Measurements from ENCODE around the gene PRG3. TPM values are rescaled to one million over a fixed set of nuclear protein-coding genes. Genes with fewer than 3 reads are reported as not detected.

The PRG3 gene
- total and polyA plus RNA-seq, 2 of the 13 experiments (the other 11 are each of a cell fraction or from before 2014, with no cell fraction given) = not detected

GRCh38 chr11:57359396-57359795 is 21.6 kb downstream of the PRG3 start (continued):
- no peak for TF ChIP-seq ZNF558 (CRISPR knock-in tag; IDR thresholded peaks at IDR 0.05; ENCODE audit: borderline replicate concordance)
- no peak for TF ChIP-seq ZFP36L1 (CRISPR knock-in tag; IDR thresholded peaks at IDR 0.05)
- TF ChIP-seq BCL6 (CRISPR knock-in tag; IDR thresholded peaks at IDR 0.05) = no peak
- TF ChIP-seq ZNF34 (CRISPR knock-in tag; IDR thresholded peaks at IDR 0.05; ENCODE audit: borderline replicate concordance) = no peak
- no peak for TF ChIP-seq RBM22 (optimal IDR thresholded peaks at IDR 0.05; ENCODE audit: low read length)
- TF ChIP-seq IKZF5 (CRISPR knock-in tag; IDR thresholded peaks at IDR 0.05) = no peak
- no peak for TF ChIP-seq TFDP2 (CRISPR knock-in tag; IDR thresholded peaks at IDR 0.05)
- no peak for TF ChIP-seq ZNF503 (CRISPR knock-in tag; IDR thresholded peaks at IDR 0.05)

- TF ChIP-seq MLLT10 (CRISPR knock-in tag; IDR thresholded peaks at IDR 0.05) = no peak
- H3K27me3 ChIP-seq (ENCODE audit: control insufficient read depth in 1 of 2, insufficient read depth in 2 of 2, low read length in 2 of 2) = peaks cover 0 to 8% of the 10 kb centered on the region in 2 experiments; a peak in 2 of 5 replicates
- no TSS peak for BruUV-seq (replicated peaks)
- H3K79me2 ChIP-seq (ENCODE audit: insufficient read depth, low read length) = no peaks in the 10 kb centered on the region
- H4K20me1 ChIP-seq (ENCODE audit: insufficient read depth, low read length) = no peaks in the 10 kb centered on the region
- H3K4me3 ChIP-seq (replicated peaks in 1 of 3; ENCODE audit: insufficient read depth in 1 of 3, low read depth in 2 of 3, low read length in 3 of 3) = no peak overlapping the region
- H2AFZ ChIP-seq (ENCODE audit: low read length) = no peak overlapping the region
- H3K36me3 ChIP-seq (replicated peaks in 1 of 2; ENCODE audit: control insufficient read depth in 1 of 2, insufficient read depth in 2 of 2, low read length in 2 of 2) = no peaks in the 10 kb centered on the region
- H3K9me3 ChIP-seq (ENCODE audit: low read length) = no peaks in the 10 kb centered on the region
- H3K27ac ChIP-seq (ENCODE audit: extremely low read length, insufficient read depth, low read length) = no peak overlapping the region
- ATAC-seq (no peak), FAIRE-seq (no peak), DNase-seq (ENCODE audit: low spot score) (no peak)
- no peak overlapping the region for H3K4me2 ChIP-seq (ENCODE audit: low read depth, low read length)
- ChIA-PET POLR2A (interaction anchor here (2.0 kb wide), 1 partner anchor 95 kb away, joined by 4 read pairs; no protein-coding TSS in a partner anchor), CTCF (ENCODE audit: low intra/inter-chr PET ratio, low total read pairs) (no interaction called here)
- 51% methylated on average over 6 of the region's 9 CpGs for WGBS (ENCODE audit: low lambda C conversion rate)
- no peak overlapping the region for H3K9ac ChIP-seq (ENCODE audit: insufficient read depth, low read depth, low read length)
- H3K4me1 ChIP-seq (ENCODE audit: insufficient read depth, low read length) = peaks cover 15% of the 10 kb centered on the region
- intact Hi-C loops (cut with micrococcal nuclease; ENCODE audit: unreplicated experiment) = no loop called here
- in situ Hi-C loops (cut with HindIII; ENCODE audit: extremely low pct_ligation_motif_present, low pct_unique_long_range_greater_than_20kb) = loop anchor here (10.0 kb wide), 1 partner anchor 514 kb away; no protein-coding TSS in a partner anchor
Observed at GRCh38 chr11:57358991-57359390, 22.0 kb downstream of the PRG3 start.

Measured in HepG2 (cell line).